Effector memory CD4-positive, alpha-beta T cell (primary cell): ENCODE measurements around the gene PLEKHA6.
A peak's percentile ranks its signal among the peaks of the same experiment; 100 is the strongest.

Experiments used
- DNase-seq, 3 donors: peaks; one replicate each; pipeline ENCODE4 v3.0.0-alpha.2; 2020
- H3K27ac ChIP-seq: 2 replicates; pipeline ENCODE4 v1.7.0; 2013; ENCODE audit warnings: mild to moderate bottlenecking, low read length, moderate library complexity; ENCODE audit not compliant: insufficient read depth, poor library complexity, severe bottlenecking
- H3K27me3 ChIP-seq: replicated peaks from 2 replicates; pipeline ENCODE4 v1.7.0; 2013; ENCODE audit warnings: mild to moderate bottlenecking, low read length; ENCODE audit not compliant: insufficient read depth, control insufficient read depth, poor library complexity, severe bottlenecking
- H3K36me3 ChIP-seq: 2 replicates; pipeline ENCODE4 v1.7.0; 2013; ENCODE audit warnings: mild to moderate bottlenecking, low read length, moderate library complexity; ENCODE audit not compliant: control insufficient read depth, insufficient read depth
- H3K4me1 ChIP-seq: 2 replicates; pipeline ENCODE4 v1.7.0; 2013; ENCODE audit warnings: low read length, mild to moderate bottlenecking; ENCODE audit not compliant: control insufficient read depth, insufficient read depth, poor library complexity, severe bottlenecking
- H3K4me3 ChIP-seq: 2 replicates; pipeline ENCODE4 v1.7.0; 2013; ENCODE audit warnings: low read length, low read depth, mild to moderate bottlenecking; ENCODE audit not compliant: insufficient read depth, poor library complexity, severe bottlenecking
- H3K9me3 ChIP-seq: 2 replicates; pipeline ENCODE4 v1.7.0; 2013; ENCODE audit warnings: mild to moderate bottlenecking, low read length, moderate library complexity; ENCODE audit not compliant: control insufficient read depth

The PLEKHA6 gene

DNA sequence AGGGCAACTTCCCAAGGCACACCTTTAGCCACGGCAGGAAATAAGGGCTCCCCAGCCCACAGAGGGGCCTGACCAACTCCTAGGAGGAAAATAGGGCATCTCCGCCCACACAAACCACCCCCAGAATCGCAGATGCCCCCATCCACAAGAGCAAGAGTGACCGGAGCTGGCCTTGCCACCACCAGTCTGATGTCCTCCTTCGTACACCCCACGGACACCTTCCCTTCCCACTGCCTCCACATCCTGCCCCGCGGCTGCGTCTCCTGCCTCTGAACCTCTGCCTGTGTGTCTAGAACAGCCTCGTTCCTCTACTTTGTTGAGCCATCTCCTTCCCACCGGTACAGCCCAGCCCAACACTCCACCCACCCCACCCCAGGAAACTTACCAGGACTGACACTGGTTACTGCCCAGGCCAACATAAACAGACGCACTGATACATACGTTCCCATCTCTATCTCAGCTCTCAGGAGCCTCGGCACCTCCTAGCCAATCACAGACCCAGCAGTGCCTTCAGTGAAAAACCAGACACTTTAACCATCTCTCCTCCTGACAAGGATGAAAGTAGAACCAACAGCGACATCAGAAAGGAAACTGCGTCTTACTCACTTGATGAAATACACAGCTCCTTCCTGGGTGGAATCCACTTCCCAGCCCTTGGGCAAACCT is 7.6 kb upstream of the PLEKHA6 start:
- H3K27me3 ChIP-seq = no peaks in the 10 kb centered on the region
- no peak for DNase-seq
- H3K4me1 ChIP-seq = peaks cover 8% of the 10 kb centered on the region
- no peaks in the 10 kb centered on the region for H3K9me3 ChIP-seq
- H3K4me3 ChIP-seq = no peak overlapping the region
- H3K27ac ChIP-seq = no peak overlapping the region
- H3K36me3 ChIP-seq = no peaks in the 10 kb centered on the region

- H3K27ac ChIP-seq = no peak overlapping the region
- H3K27me3 ChIP-seq = no peaks in the 10 kb centered on the region
- H3K4me3 ChIP-seq = no peak overlapping the region
- H3K4me1 ChIP-seq = peaks cover 8% of the 10 kb centered on the region
- H3K9me3 ChIP-seq = no peaks in the 10 kb centered on the region
- no peaks in the 10 kb centered on the region for H3K36me3 ChIP-seq
- no peak for DNase-seq
Measured at GRCh38 chr1:204366759-204367158, 7.0 kb upstream of the PLEKHA6 start.

- Histone ChIP-seq H3K9me3 (no peaks in the 10 kb centered on the region), H3K4me1 (peaks cover 8% of the 10 kb centered on the region), H3K27me3 (no peaks in the 10 kb centered on the region), H3K27ac (peak overlapping the region; percentile 13), H3K4me3 (peak overlapping the region; percentile 57), H3K36me3 (no peaks in the 10 kb centered on the region)
- peak; percentile 50 to 57 (median 54) for DNase-seq
Measured at GRCh38 chr1:204363335-204364114, 3.8 kb upstream of the PLEKHA6 start.

GRCh38 chr1:204362984-204363334 is 3.2 kb upstream of the PLEKHA6 start:
- Histone ChIP-seq H3K4me3 (peak overlapping the region; percentile 57), H3K27me3 (no peaks in the 10 kb centered on the region), H3K4me1 (peaks cover 8% of the 10 kb centered on the region), H3K27ac (no peak overlapping the region), H3K9me3 (no peaks in the 10 kb centered on the region), H3K36me3 (no peaks in the 10 kb centered on the region)
- no peak for DNase-seq

DNA sequence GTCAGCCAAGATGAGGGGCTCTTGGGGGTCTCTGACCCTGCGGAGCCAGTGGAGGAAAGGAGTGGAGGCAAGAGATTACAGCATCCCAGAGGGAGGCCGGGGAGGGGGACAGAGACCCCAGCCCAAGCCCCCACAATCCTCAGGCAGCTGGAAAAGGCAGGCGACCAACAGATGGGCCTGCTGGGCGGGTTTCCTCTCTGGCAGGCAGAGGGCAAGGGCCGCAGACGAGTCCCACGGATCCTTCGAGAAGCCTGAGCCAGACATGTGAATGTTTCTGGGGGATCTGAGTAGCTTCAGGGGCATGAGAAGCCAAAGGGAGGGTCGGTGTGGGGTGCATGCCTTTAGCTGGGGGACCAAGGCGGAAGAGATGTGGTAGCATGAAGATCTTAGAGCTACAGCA is 2.1 kb upstream of the PLEKHA6 start:
- H3K27me3 ChIP-seq = no peaks in the 10 kb centered on the region
- H3K4me3 ChIP-seq = no peak overlapping the region

DNA sequence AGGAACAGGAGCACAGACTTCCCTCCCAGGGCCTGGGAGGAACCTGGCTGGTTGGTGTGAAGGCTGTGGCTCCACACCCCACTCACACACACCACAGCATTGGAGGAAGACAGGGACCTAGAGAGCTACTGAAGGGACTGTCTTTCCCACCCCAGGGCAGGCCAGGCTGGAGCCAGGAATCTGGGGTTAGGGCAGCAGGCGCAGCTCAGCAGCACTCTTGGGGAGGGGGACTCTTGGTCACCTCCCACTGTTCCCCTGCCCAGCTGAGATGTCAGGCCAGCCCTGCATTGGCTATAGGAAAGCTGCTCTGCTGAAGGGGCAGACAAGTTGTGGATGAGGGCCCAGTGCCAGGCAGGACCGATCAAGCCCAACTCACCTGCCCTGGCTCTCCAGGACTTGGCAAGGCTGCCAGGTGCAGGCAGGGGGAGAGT is 1.6 kb upstream of the PLEKHA6 start:
- no peak overlapping the region for H3K4me3 ChIP-seq
- no peaks in the 10 kb centered on the region for H3K9me3 ChIP-seq
- no peak overlapping the region for H3K27ac ChIP-seq
- H3K27me3 ChIP-seq = no peaks in the 10 kb centered on the region
- H3K36me3 ChIP-seq = no peaks in the 10 kb centered on the region
- no peak for DNase-seq
- peaks cover 8% of the 10 kb centered on the region for H3K4me1 ChIP-seq

More for the DNA sequence above, 2.1 kb upstream of the PLEKHA6 start:
- no peak for DNase-seq
- no peaks in the 10 kb centered on the region for H3K36me3 ChIP-seq
- H3K9me3 ChIP-seq = no peaks in the 10 kb centered on the region
- no peak overlapping the region for H3K27ac ChIP-seq
- H3K4me1 ChIP-seq = peaks cover 8% of the 10 kb centered on the region

GRCh38 chr1:204360314-204360713 is 585 bp upstream of the PLEKHA6 start:
- Histone ChIP-seq H3K4me1 (peaks cover 8% of the 10 kb centered on the region), H3K27ac (no peak overlapping the region), H3K36me3 (no peaks in the 10 kb centered on the region), H3K27me3 (no peaks in the 10 kb centered on the region), H3K9me3 (no peaks in the 10 kb centered on the region), H3K4me3 (no peak overlapping the region)
- no peak for DNase-seq

DNA sequence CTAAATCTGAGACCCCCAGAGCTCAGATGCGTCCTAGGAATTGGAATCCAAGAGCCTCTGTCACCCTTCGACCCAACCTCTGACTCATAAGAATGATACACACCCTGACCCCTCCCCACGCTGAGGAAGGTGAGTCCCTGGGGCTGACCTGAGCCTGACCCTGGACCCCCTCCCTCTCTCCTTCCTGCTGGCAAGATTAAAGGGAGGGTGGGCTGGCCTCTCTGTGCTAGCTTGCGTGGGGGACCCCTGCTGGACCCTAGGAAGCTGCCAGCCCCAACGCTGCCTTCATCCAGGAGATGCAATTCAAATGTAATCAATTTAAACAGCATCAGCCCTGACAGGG is 627 bp downstream of the PLEKHA6 start:
- DNase-seq = no peak
- H3K4me1 ChIP-seq = peaks cover 8% of the 10 kb centered on the region
- no peaks in the 10 kb centered on the region for H3K36me3 ChIP-seq
- H3K27ac ChIP-seq = no peak overlapping the region
- H3K9me3 ChIP-seq = no peaks in the 10 kb centered on the region
- no peaks in the 10 kb centered on the region for H3K27me3 ChIP-seq
- no peak overlapping the region for H3K4me3 ChIP-seq

DNA sequence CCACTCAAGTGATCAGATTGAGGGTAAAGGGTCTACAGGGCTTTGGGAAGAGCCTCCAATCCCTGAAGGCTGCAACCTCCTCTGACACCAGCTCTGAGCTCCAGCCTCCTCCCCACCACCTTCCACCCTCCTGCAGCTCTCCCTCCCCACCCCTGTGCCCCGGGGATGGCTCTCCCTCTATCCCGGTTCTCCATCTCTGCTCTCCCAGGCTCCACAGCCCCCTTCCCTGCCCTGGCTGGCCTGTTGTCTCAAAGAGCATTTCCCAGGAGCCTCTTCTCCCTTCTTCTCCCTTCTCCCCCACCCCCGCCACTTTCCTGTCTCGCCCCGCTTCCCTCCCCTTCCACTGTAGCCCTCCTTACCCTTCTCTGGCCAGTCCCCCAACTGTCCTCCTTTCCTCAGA is 1.1 kb downstream of the PLEKHA6 start:
- peaks cover 8% of the 10 kb centered on the region for H3K4me1 ChIP-seq
- H3K27ac ChIP-seq = no peak overlapping the region
- DNase-seq = no peak
- H3K4me3 ChIP-seq = no peak overlapping the region
- H3K36me3 ChIP-seq = no peaks in the 10 kb centered on the region
- no peaks in the 10 kb centered on the region for H3K27me3 ChIP-seq
- no peaks in the 10 kb centered on the region for H3K9me3 ChIP-seq
